ENCODE measurements around the gene ALPL. TPM values are rescaled to one million over a fixed set of nuclear protein-coding genes. Genes with fewer than 3 reads are reported as not detected.
A peak's percentile ranks its signal among the peaks of the same experiment; 100 is the strongest.

ALPL gene
- total RNA-seq, 3 donors from 2014 or later, result 2.9 to 98.0 (median 17.4) TPM

DNA sequence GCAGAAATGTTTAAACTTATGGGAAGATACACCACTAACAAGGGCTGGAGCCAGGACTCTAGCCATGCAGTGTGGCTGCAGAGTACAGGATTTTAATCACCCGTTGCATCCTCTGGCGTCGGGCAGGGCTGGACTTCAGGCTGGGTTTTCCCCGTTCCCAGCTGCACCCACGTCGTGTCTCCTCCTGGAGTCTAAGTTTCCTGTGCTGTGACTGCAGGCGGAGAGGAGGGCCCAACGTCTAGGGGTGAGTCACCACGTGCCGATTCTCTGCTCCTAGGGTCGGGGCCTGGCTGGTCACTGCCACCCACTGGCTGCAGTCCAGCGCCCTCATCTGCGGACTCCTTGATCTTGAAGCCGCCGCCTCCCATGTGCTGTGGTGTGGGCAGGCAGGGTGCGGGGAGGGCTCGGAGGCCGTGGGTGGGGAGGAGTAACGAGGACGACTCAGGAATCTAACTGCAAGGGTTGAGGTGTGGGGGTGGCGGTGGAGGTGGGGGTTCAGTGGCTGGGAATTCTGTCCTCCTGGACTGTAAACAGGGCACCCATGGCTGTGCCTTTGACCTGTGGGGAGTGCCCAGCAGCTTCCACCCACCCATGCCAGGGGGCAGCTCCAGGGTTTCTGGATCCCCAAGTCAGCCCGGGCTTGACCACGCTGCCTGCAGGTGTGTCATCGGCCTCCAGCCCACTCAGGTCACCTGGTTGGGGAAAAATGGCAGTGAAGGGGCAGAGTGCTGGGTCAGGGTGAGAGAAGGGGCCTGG is 77.8 kb downstream of the ALPL start:
- Histone ChIP-seq H3K36me3 (no peaks in the 10 kb centered on the region), H3K27me3 (no peaks in the 10 kb centered on the region), H3K4me3 (peak overlapping the region in 1 of 3 donors; percentile 33), H3K9me3 (no peaks in the 10 kb centered on the region), H3K4me1 (no peaks in the 10 kb centered on the region), H3K27ac (peak overlapping the region in 1 of 2 donors; percentile 12)
- TF ChIP-seq POLR2A (IDR thresholded peaks at IDR 0.05), result no peak
- no peak for TF ChIP-seq CTCF (IDR thresholded peaks at IDR 0.05)
- TF ChIP-seq POLR2AphosphoS5 (IDR thresholded peaks at IDR 0.05), result no peak
- intact Hi-C loops (cut with DNase I; ENCODE audit: low total_unique reads), result no loop called here
- DNase-seq (ENCODE audit: low spot score in 2 of 2), result peak in 1 of 2 donors; percentile 30

DNA sequence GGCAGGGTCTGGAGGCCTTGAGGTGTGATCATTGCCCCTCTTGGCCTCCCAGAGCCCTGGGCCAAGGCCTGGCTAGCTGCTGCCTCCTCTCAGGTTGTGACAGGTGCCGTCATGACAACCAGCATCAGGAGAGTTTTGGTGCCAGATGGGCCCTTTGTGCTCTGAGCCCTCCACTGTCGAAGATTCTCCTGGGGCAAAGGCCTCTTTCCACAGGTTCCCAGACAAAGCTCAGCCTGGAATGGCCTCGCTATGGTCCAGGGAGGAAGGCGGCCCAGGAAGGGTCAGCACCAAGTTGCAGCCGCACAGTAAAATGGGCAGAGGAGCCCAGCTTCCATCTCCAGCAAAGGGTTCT is 78.4 kb downstream of the ALPL start:
- Histone ChIP-seq H3K36me3 (no peaks in the 10 kb centered on the region), H3K27ac (no peak overlapping the region), H3K9me3 (no peaks in the 10 kb centered on the region), H3K27me3 (no peaks in the 10 kb centered on the region), H3K4me3 (no peak overlapping the region), H3K4me1 (no peaks in the 10 kb centered on the region)
- no peak for DNase-seq (ENCODE audit: low spot score in 2 of 2)
- TF ChIP-seq CTCF (IDR thresholded peaks at IDR 0.05) (no peak), POLR2AphosphoS5 (IDR thresholded peaks at IDR 0.05) (no peak), POLR2A (IDR thresholded peaks at IDR 0.05) (no peak)
- intact Hi-C loops (cut with DNase I; ENCODE audit: low total_unique reads), result no loop called here

GRCh38 chr1:21589618-21590017 is 80.4 kb downstream of the ALPL start:
- H3K4me1 ChIP-seq, result no peaks in the 10 kb centered on the region
- no peak overlapping the region for H3K4me3 ChIP-seq
- TF ChIP-seq POLR2AphosphoS5 (IDR thresholded peaks at IDR 0.05), result no peak
- no peak for DNase-seq (ENCODE audit: low spot score in 2 of 2)
- H3K36me3 ChIP-seq, result no peaks in the 10 kb centered on the region
- no peaks in the 10 kb centered on the region for H3K27me3 ChIP-seq
- intact Hi-C loops (cut with DNase I; ENCODE audit: low total_unique reads), result loop anchor here (5.0 kb wide), 1 partner anchor 1538 kb away; no protein-coding TSS in a partner anchor
- no peaks in the 10 kb centered on the region for H3K9me3 ChIP-seq
- H3K27ac ChIP-seq, result no peak overlapping the region

DNA sequence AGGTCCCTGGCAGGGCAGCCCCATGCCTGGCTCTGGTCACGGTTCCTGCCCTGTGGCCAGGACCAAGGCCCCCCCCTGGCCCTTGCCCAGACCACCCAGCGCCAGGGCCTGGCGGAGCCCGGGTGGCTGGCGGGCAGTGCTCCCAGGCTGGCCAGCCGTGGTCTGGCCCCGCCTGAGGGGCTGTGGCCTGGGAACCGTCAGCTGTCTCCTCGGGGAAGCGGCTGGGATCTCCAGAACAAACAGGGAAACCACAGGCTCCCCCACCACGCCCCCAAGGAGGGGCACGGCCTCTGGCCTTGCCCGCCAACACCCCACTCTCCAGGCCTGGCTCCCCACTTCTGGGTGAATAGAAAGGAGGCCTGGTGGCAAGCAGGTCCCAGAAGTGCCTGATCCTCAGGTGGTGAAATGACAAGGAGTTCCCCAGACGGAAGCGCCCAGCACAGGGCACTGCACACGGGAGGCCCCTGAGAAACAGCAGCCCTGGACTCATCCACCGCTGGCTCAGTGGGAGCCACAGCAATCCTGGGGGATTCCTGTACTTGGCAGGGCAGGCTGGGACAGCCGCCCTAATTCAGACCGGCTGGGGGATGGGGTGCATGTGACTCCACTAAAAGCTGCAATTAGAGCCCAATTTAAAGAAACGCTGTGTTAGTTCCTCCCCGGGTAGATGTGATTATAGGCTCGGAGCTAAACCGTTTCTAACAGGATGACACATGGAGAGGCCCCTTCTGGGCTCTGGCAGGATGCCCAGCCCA is 81.1 kb downstream of the ALPL start:
- H3K4me3 ChIP-seq, result no peak overlapping the region
- intact Hi-C loops (cut with DNase I; ENCODE audit: low total_unique reads), result loop anchor here (5.0 kb wide), 1 partner anchor 1537 kb away; no protein-coding TSS in a partner anchor
- TF ChIP-seq POLR2A (IDR thresholded peaks at IDR 0.05) (no peak), CTCF (IDR thresholded peaks at IDR 0.05) (no peak), POLR2AphosphoS5 (IDR thresholded peaks at IDR 0.05) (no peak)
- no peaks in the 10 kb centered on the region for H3K27me3 ChIP-seq
- H3K36me3 ChIP-seq, result no peaks in the 10 kb centered on the region
- DNase-seq (ENCODE audit: low spot score in 2 of 2), result no peak
- H3K27ac ChIP-seq, result no peak overlapping the region
- H3K4me1 ChIP-seq, result no peaks in the 10 kb centered on the region
- H3K9me3 ChIP-seq, result no peaks in the 10 kb centered on the region

DNA sequence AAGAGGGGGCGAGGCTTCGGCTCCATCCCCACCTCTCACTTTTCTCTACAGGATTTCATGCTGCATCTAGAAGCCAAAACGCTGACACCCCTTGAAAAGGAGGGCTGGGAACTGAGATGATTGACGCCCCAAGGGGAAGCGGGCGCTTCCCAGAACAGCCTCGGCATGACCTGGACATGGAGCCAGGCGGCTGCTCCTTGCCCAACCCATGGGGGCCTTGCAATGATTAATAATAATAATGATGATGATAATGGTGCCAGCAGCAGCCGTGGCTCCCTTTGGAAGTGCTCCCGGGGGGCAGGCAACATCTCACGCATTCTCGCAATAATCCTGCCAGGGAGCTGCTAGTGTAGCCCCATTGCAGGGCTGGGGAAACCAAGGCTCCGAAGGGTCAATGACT is 81.7 kb downstream of the ALPL start:
- H3K27ac ChIP-seq, result no peak overlapping the region
- H3K27me3 ChIP-seq, result no peaks in the 10 kb centered on the region
- no peak for DNase-seq (ENCODE audit: low spot score in 2 of 2)
- no peak for TF ChIP-seq POLR2AphosphoS5 (IDR thresholded peaks at IDR 0.05)
- H3K4me1 ChIP-seq, result no peaks in the 10 kb centered on the region
- H3K4me3 ChIP-seq, result no peak overlapping the region
- intact Hi-C loops (cut with DNase I; ENCODE audit: low total_unique reads), result loop anchor here (5.0 kb wide), 1 partner anchor 1536 kb away; no protein-coding TSS in a partner anchor
- H3K36me3 ChIP-seq, result no peaks in the 10 kb centered on the region
- H3K9me3 ChIP-seq, result no peaks in the 10 kb centered on the region

Measured in breast epithelium (tissue), 4 donors.